HCT116 (cell line): Measurements from ENCODE around the gene WBP2NL. TPM values are rescaled to one million over a fixed set of nuclear protein-coding genes. Genes with fewer than 3 reads are reported as not detected.

Source experiments
- ATAC-seq: fragments of 200-7000 bp; cut with Tn5 transposase; 2 replicates; pipeline ENCODE4 v1.9.1; 2020; ENCODE audit warnings: mild to moderate bottlenecking, moderate library complexity
- BruUV-seq: library from RNA; stranded (reverse); fragments of 400-500 nt; replicated peaks from 2 replicates; lab custom pipeline; 2021; lab: Mats Ljungman, UMichigan
- CTCF ChIA-PET: fragments of 300-600 bp; sonication (Branson Sonifier 250); formaldehyde crosslinking; loops from one replicate; lab custom pipeline; 2021; ENCODE audit warnings: antibody characterized with exemption; lab: Charles Lee
- POLR2A ChIA-PET: fragments of 300-600, 350-600 bp; sonication (Branson Sonifier 250); formaldehyde crosslinking; loops from one replicate; lab custom pipeline; 2021; ENCODE audit warnings: antibody characterized with exemption; lab: Charles Lee
- RAD21 ChIA-PET, 2 experiments: fragments of 300-600 bp; sonication (Branson Sonifier 250); formaldehyde crosslinking; loops; one replicate each; lab custom pipeline; 2023; ENCODE audit warnings: low total read pairs in 2 of 2; ENCODE audit not compliant: uncharacterized antibody in 2 of 2, unreplicated experiment in 2 of 2, low non-redundant PET in 1 of 2; lab: Charles Lee
- DNase-seq: peaks from one replicate; pipeline ENCODE4 v3.0.0-alpha.2; 2010; ENCODE audit warnings: low read depth, low spot score
- H2AFZ ChIP-seq: fragments of 200-600 bp; shearing (Covaris generic), sonication (generic); 2 replicates; pipeline ENCODE4 v1.6.1; 2017; ENCODE audit warnings: low read depth, mixed run types, mixed read lengths, antibody characterized with exemption, low read length; ENCODE audit not compliant: poor library complexity, severe bottlenecking
- H3K27ac ChIP-seq: 2 replicates; pipeline ENCODE4 v1.5.1; 2012; ENCODE audit warnings: low read depth, low read length
- H3K27me3 ChIP-seq: fragments of 200-600 bp; sonication (generic); 2 replicates; pipeline ENCODE4 v1.6.1; 2016; ENCODE audit warnings: mixed run types, low read length, mixed read lengths; ENCODE audit not compliant: insufficient read depth
- H3K36me3 ChIP-seq, 2 experiments: fragments of 200-500 bp in 1 of 2; fragments of 200-600 bp in 1 of 2; sonication (Bioruptor generic) in 1 of 2; sonication (generic) in 1 of 2; 2 replicates each; pipeline versions ENCODE4 v1.5.1 to v1.6.1; 2014 to 2016; ENCODE audit warnings: low read length in 2 of 2, inconsistent platforms in 1 of 2, mixed read lengths in 1 of 2, mixed run types in 1 of 2; ENCODE audit not compliant: insufficient read depth in 2 of 2, control insufficient read depth in 1 of 2
- H3K4me1 ChIP-seq, 2 experiments: fragments of 200-600 bp in 1 of 2; sonication (generic) in 1 of 2; 2 replicates each; pipeline versions ENCODE4 v1.5.1 to v1.6.1; 2012 to 2017; ENCODE audit warnings: low read length in 2 of 2, inconsistent platforms in 1 of 2, mild to moderate bottlenecking in 1 of 2, mixed read lengths in 1 of 2, mixed run types in 1 of 2, moderate library complexity in 1 of 2; ENCODE audit not compliant: insufficient read depth in 2 of 2, control insufficient read depth in 1 of 2
- H3K4me2 ChIP-seq: fragments of 200-600 bp; sonication (generic); 2 replicates; pipeline ENCODE4 v1.6.1; 2017; ENCODE audit warnings: mixed run types, low read length, mixed read lengths
- H3K4me3 ChIP-seq, 2 experiments: fragments of 200-600 bp in 1 of 2; sonication (generic) in 1 of 2; replicated peaks in 1 of 2; 2 replicates each; pipeline ENCODE4 v1.5.1; 2011 to 2016; ENCODE audit warnings: low read length in 2 of 2, control low read depth in 1 of 2, low read depth in 1 of 2, mild to moderate bottlenecking in 1 of 2, mixed read lengths in 1 of 2, mixed run types in 1 of 2
- H3K79me2 ChIP-seq: fragments of 200-600 bp; sonication (generic); 2 replicates; pipeline ENCODE4 v1.6.1; 2017; ENCODE audit warnings: mild to moderate bottlenecking, mixed run types, low read length, moderate library complexity, mixed read lengths; ENCODE audit not compliant: insufficient read depth
- H3K9ac ChIP-seq: fragments of 200-600 bp; sonication (generic); 2 replicates; pipeline ENCODE4 v1.6.1; 2016; ENCODE audit warnings: low read length, mixed read lengths
- H3K9me2 ChIP-seq: fragments of 200-600 bp; sonication (generic), shearing (Covaris generic); 2 replicates; pipeline ENCODE4 v1.6.1; 2017; ENCODE audit warnings: mixed run types, mild to moderate bottlenecking, moderate library complexity; ENCODE audit not compliant: insufficient read depth
- H3K9me3 ChIP-seq, 2 experiments: fragments of 200-500 bp in 1 of 2; fragments of 200-600 bp in 1 of 2; sonication (Bioruptor generic) in 1 of 2; sonication (generic) in 1 of 2; 2 replicates each; pipeline ENCODE4 v1.6.1; 2014 to 2017; ENCODE audit warnings: low read length in 2 of 2, mixed read lengths in 2 of 2, inconsistent platforms in 1 of 2, low read depth in 1 of 2, mild to moderate bottlenecking in 1 of 2, mixed run types in 1 of 2, moderate library complexity in 1 of 2; ENCODE audit not compliant: control insufficient read depth in 1 of 2, insufficient read depth in 1 of 2
- H4K20me1 ChIP-seq: fragments of 200-600 bp; sonication (generic), shearing (Covaris generic); 2 replicates; pipeline ENCODE4 v1.6.1; 2017; ENCODE audit warnings: mixed run types, mild to moderate bottlenecking, moderate library complexity; ENCODE audit not compliant: insufficient read depth
- EZH2phosphoT487 ChIP-seq: fragments of 200-600 bp; IDR thresholded peaks from 2 replicates; pipeline ENCODE4 v1.6.1; 2018; ENCODE audit warnings: antibody characterized with exemption, borderline replicate concordance
- RAD21 ChIP-seq: IDR thresholded peaks from 2 replicates; pipeline ENCODE4 v1.6.1; 2012; ENCODE audit warnings: low read depth, mild to moderate bottlenecking
- SIN3A ChIP-seq: IDR thresholded peaks from 2 replicates; pipeline ENCODE4 v1.6.1; 2012; ENCODE audit warnings: low read depth
- TCF7L2 ChIP-seq: IDR thresholded peaks from 2 replicates; pipeline ENCODE4 v1.7.0; 2011; ENCODE audit warnings: borderline replicate concordance, inconsistent platforms; ENCODE audit not compliant: insufficient read depth, insufficient read length; ENCODE audit errors: extremely low read depth
- intact Hi-C: fragments of 100-400 bp; cut with micrococcal nuclease; formaldehyde crosslinking; loops from 2 replicates; pipeline ENCODE4 v1.10.0; 2022
- total RNA-seq: library from RNA; stranded (reverse); gene quantifications from one replicate; pipeline ENCODE4 v1.2.1, GENCODE V29; 2021; ENCODE audit not compliant: unreplicated experiment

The WBP2NL gene
- total RNA-seq, 1 experiment from 2014 or later, result not detected

DNA sequence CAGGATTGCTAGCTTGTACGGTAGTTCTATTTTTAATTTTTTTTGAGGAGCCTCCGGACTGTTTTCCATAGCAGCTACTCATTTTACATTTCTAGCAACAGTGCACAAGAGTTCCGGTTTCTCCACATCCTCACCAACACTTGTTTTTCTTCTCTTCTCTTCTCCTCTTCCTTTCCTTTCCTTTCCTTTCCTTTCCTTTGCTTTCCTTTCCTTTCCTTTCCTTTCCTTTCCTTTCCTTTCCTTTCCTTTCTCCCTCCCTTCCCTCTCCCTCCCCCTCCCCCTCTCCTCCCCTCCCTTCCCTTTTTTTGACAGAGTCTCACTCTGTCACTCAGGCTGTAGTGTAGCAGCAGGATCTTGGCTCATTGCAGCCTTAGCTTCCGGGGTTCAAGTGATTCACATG is 9.3 kb downstream of the WBP2NL start:
- RAD21 ChIA-PET, result no interaction called here
- H3K79me2 ChIP-seq, result no peaks in the 10 kb centered on the region
- no peaks in the 10 kb centered on the region for H3K4me1 ChIP-seq
- no peak overlapping the region for H3K9ac ChIP-seq
- H3K27ac ChIP-seq, result no peak overlapping the region
- POLR2A ChIA-PET, result no interaction called here
- BruUV-seq, result no TSS peak
- intact Hi-C loops, result no loop called here
- no peaks in the 10 kb centered on the region for H3K9me2 ChIP-seq
- peaks cover 0 to 12% of the 10 kb centered on the region in 2 experiments; a peak in 2 of 4 replicates for H3K9me3 ChIP-seq
- CTCF ChIA-PET, result no interaction called here
- no peak for TF ChIP-seq EZH2phosphoT487
- no peaks in the 10 kb centered on the region for H3K27me3 ChIP-seq
- H3K4me2 ChIP-seq, result no peak overlapping the region
- DNase-seq, result no peak
- ATAC-seq, result no peak
- no peaks in the 10 kb centered on the region for H4K20me1 ChIP-seq
- H2AFZ ChIP-seq, result no peak overlapping the region
- H3K4me3 ChIP-seq, result no peak overlapping the region
- H3K36me3 ChIP-seq, result no peaks in the 10 kb centered on the region

DNA sequence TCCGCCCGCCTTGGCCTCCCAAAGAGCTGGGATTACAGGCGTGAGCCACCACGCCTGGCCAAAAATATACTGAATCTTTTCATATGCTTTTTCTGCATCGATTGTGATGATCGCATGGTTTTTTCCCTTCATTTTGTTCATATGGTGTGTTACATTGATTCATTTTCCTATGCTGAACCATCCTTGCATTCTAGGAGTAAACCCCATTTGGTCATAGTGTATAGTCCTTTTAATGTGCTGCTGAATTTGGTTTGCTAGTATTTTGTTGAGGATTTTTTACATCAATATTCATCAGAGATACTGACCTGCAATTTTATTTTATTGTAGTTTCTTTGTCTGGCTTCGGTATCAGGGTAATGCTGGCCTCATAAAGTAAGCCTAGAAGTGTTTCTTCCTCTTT is 12.2 kb downstream of the WBP2NL start:
- CTCF ChIA-PET, result no interaction called here
- no peak overlapping the region for H3K4me2 ChIP-seq
- TF ChIP-seq TCF7L2 (no peak), RAD21 (no peak), SIN3A (no peak)
- intact Hi-C loops, result no loop called here
- no peaks in the 10 kb centered on the region for H3K4me1 ChIP-seq
- no peak overlapping the region for H3K4me3 ChIP-seq
- no peaks in the 10 kb centered on the region for H3K9me2 ChIP-seq
- DNase-seq (no peak), ATAC-seq (no peak)
- BruUV-seq, result no TSS peak
- RAD21 ChIA-PET, result no interaction called here
- no peaks in the 10 kb centered on the region for H3K79me2 ChIP-seq
- no peak overlapping the region for H2AFZ ChIP-seq
- no peaks in the 10 kb centered on the region for H4K20me1 ChIP-seq
- H3K9me3 ChIP-seq, result peaks cover 0 to 12% of the 10 kb centered on the region in 2 experiments; a peak in 2 of 4 replicates
- no peak overlapping the region for H3K9ac ChIP-seq
- H3K27ac ChIP-seq, result no peak overlapping the region
- H3K36me3 ChIP-seq, result no peaks in the 10 kb centered on the region
- POLR2A ChIA-PET, result no interaction called here
- H3K27me3 ChIP-seq, result no peaks in the 10 kb centered on the region
